Uterus (tissue), 2 donors: Measurements from ENCODE around the gene NR6A1.

ENCODE experiments used
- CTCF ChIP-seq, 4 experiments: fragments of 200-600 bp in 2 of 4; fragments of 450-650 bp in 2 of 4; sonication (generic) in 2 of 4; IDR thresholded peaks; one replicate each; pipeline ENCODE4 v1.5.1; 2016 to 2019; ENCODE audit warnings: antibody characterized with exemption in 4 of 4, mild to moderate bottlenecking in 2 of 4, moderate library complexity in 1 of 4
- POLR2A ChIP-seq, 2 donors: fragments of 450-650 bp; IDR thresholded peaks; one replicate each; pipeline ENCODE4 v1.6.1; 2016; ENCODE audit warnings: antibody characterized with exemption in 2 of 2, mild to moderate bottlenecking in 1 of 2, moderate library complexity in 1 of 2

- no peak for TF ChIP-seq CTCF (IDR thresholded peaks at IDR 0.05)
- no peak for TF ChIP-seq POLR2A (IDR thresholded peaks at IDR 0.05)
Observed at GRCh38 chr9:124512806-124513204, 258.3 kb downstream of the NR6A1 start.
